Small intestine (tissue), 7 donors: Measurements from ENCODE around the gene TSFM. TPM values are rescaled to one million over a fixed set of nuclear protein-coding genes. Genes with fewer than 3 reads are reported as not detected.
A peak's percentile ranks its signal among the peaks of the same experiment; 100 is the strongest.

ENCODE experiments used
- DNase-seq, 2 donors: peaks; one replicate each; pipeline versions ENCODE4 v3.0.0 to v3.0.0-alpha.2; 2013
- FAIRE-seq: peaks from 2 replicates; lab custom pipeline; 2012; peaks lifted over from hg19 to GRCh38; lab: Jason Lieb, UNC
- H3K27ac ChIP-seq, 3 donors: one replicate each; pipeline ENCODE4 v1.5.1; 2013; ENCODE audit warnings: low read length in 2 of 3, mild to moderate bottlenecking in 2 of 3, control low read depth in 1 of 3, inconsistent platforms in 1 of 3, low read depth in 1 of 3, moderate library complexity in 1 of 3
- H3K27me3 ChIP-seq, 3 donors: one replicate each; pipeline ENCODE4 v1.6.1; 2013; ENCODE audit warnings: low read length in 3 of 3, inconsistent platforms in 1 of 3; ENCODE audit not compliant: control insufficient read depth in 3 of 3, insufficient read depth in 3 of 3
- H3K36me3 ChIP-seq, 3 donors: one replicate each; pipeline ENCODE4 v1.6.1; 2013; ENCODE audit warnings: low read length in 3 of 3, inconsistent platforms in 1 of 3, low read depth in 1 of 3, mild to moderate bottlenecking in 1 of 3, moderate library complexity in 1 of 3; ENCODE audit not compliant: control insufficient read depth in 3 of 3, insufficient read depth in 2 of 3
- H3K4me1 ChIP-seq, 3 donors: one replicate each; pipeline ENCODE4 v1.6.1; 2013; ENCODE audit warnings: low read length in 2 of 3, inconsistent platforms in 1 of 3, low read depth in 1 of 3, mild to moderate bottlenecking in 1 of 3, moderate library complexity in 1 of 3; ENCODE audit not compliant: control insufficient read depth in 3 of 3, insufficient read depth in 2 of 3
- H3K4me3 ChIP-seq, 3 donors: one replicate each; pipeline ENCODE4 v1.5.1; 2013; ENCODE audit warnings: low read length in 3 of 3, control low read depth in 1 of 3, inconsistent platforms in 1 of 3, low read depth in 1 of 3, mild to moderate bottlenecking in 1 of 3, moderate library complexity in 1 of 3
- H3K9me3 ChIP-seq, 2 donors: one replicate each; pipeline ENCODE4 v1.6.1; 2013; ENCODE audit warnings: low read depth in 1 of 2, low read length in 1 of 2; ENCODE audit not compliant: control insufficient read depth in 2 of 2, insufficient read depth in 1 of 2
- WGBS, 3 donors: extraction: QIAGEN DNeasy Blood & Tissue Kit; methylation state at CpG; one replicate each; pipeline ENCODE4 v1.1.7; 2013; 5-methylcytosine and 5-hydroxymethylcytosine counted together
- polyA plus RNA-seq, 4 donors: library from polyadenylated mRNA; stranded (reverse) in 3 of 4; unstranded in 1 of 4; fragments of 200-250 nt in 3 of 4; fragments of 120-200 nt in 1 of 4; gene quantifications; one replicate each; pipeline versions ENCODE4 v1.2.1 to v1.2.3, GENCODE V29; 2013
- donor health status: healthy with polysubstance abuse.
- donor health status: control.
- donor health status: control.
- donor health status: Bipolar disorder and iron deficiency.
- donor health status: healthy.

TSFM gene
- polyA plus RNA-seq, 4 donors = 22.4 to 52.4 (median 35.4) TPM

GRCh38 chr12:57763881-57764661 lies 18.5 kb upstream of the TSFM start:
- no peaks in the 10 kb centered on the region for H3K9me3 ChIP-seq
- FAIRE-seq (no peak), DNase-seq (no peak)
- H3K4me1 ChIP-seq = peaks cover 2 to 28% (median 5%) of the 10 kb centered on the region in 3 donors
- WGBS, 3 donors = 81 to 83% (median 82%) methylated on average over 6 of the region's 6 CpGs
- peaks cover 3 to 45% (median 10%) of the 10 kb centered on the region in 3 donors for H3K27me3 ChIP-seq
- H3K27ac ChIP-seq = no peak overlapping the region
- H3K4me3 ChIP-seq = peak overlapping the region in 1 of 3 donors; percentile 51
- H3K36me3 ChIP-seq = peaks cover 0 to 18% (median 0%) of the 10 kb centered on the region in 3 donors

DNA sequence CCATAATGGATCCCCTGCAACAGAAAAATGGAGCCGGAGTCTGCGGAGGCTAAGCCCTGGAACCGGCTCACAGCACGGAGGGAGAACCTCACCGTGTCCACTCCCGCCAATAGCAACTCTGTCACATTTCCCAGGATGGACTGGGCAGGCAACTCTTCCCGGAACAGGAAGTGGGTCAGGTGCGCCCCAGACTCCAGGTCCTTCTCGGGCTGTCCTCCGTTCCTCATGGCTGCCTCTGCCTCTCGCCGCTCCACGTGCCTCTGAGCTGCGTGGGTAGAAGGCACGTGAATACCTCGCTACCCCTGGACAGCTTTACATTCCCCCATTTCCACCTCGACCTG lies 18.0 kb upstream of the TSFM start:
- 13 to 16% (median 15%) methylated on average over 17 of the region's 17 CpGs for WGBS, 3 donors
- no peak overlapping the region for H3K27ac ChIP-seq

GRCh38 chr12:57765003-57765697 lies 17.4 kb upstream of the TSFM start:
- FAIRE-seq = no peak
- H3K27ac ChIP-seq = no peak overlapping the region
- H3K27me3 ChIP-seq = peaks cover 3 to 45% (median 10%) of the 10 kb centered on the region in 3 donors
- 1% methylated on average over 57 to 60 of the region's 60 CpGs for WGBS, 3 donors
- H3K9me3 ChIP-seq = no peaks in the 10 kb centered on the region
- peak overlapping the region; percentile 34 to 51 (median 43) for H3K4me3 ChIP-seq
- H3K4me1 ChIP-seq = peaks cover 2 to 28% (median 5%) of the 10 kb centered on the region in 3 donors
- peaks cover 0 to 24% (median 0%) of the 10 kb centered on the region in 3 donors for H3K36me3 ChIP-seq
- peak in 1 of 2 donors; percentile 66 for DNase-seq

More for the DNA sequence above, 18.0 kb upstream of the TSFM start:
- peak overlapping the region in 2 of 3 donors; percentile 34 to 51 for H3K4me3 ChIP-seq
- no peak for FAIRE-seq
- DNase-seq = peak; percentile 49 to 60
- H3K36me3 ChIP-seq = peaks cover 0 to 21% (median 0%) of the 10 kb centered on the region in 3 donors
- peaks cover 3 to 45% (median 10%) of the 10 kb centered on the region in 3 donors for H3K27me3 ChIP-seq
- H3K4me1 ChIP-seq = peaks cover 2 to 28% (median 5%) of the 10 kb centered on the region in 3 donors
- H3K9me3 ChIP-seq = no peaks in the 10 kb centered on the region

- Histone ChIP-seq H3K9me3 (no peaks in the 10 kb centered on the region), H3K4me3 (peak overlapping the region in 2 of 3 donors; percentile 34 to 51), H3K27ac (no peak overlapping the region), H3K36me3 (peaks cover 0 to 29% (median 0%) of the 10 kb centered on the region in 3 donors), H3K4me1 (peaks cover 2 to 32% (median 5%) of the 10 kb centered on the region in 3 donors), H3K27me3 (peaks cover 3 to 45% (median 10%) of the 10 kb centered on the region in 3 donors)
- DNase-seq = no peak
- FAIRE-seq = no peak
- 1 to 4% (median 3%) methylated on average over 39 to 40 of the region's 40 CpGs for WGBS, 3 donors
Measured at GRCh38 chr12:57765698-57766463, 16.7 kb upstream of the TSFM start.

GRCh38 chr12:57766464-57767304 lies 15.9 kb upstream of the TSFM start, which contains the start of gene CYP27B1:
Gene CYP27B1, minus strand, starts transcription at chr12:57767078. Its CDS starts 37 bp downstream, at chr12:57767041.
- Histone ChIP-seq H3K4me3 (peak within 1 kb of the TSS in 2 of 3 donors; percentile 34 to 51), H3K27ac (no peak within 1 kb of the TSS), H3K9me3 (no peaks in the 10 kb centered on the region), H3K36me3 (peaks cover 0 to 27% (median 0%) of the 10 kb centered on the region in 3 donors), H3K27me3 (peaks cover 3 to 45% (median 10%) of the 10 kb centered on the region in 3 donors), H3K4me1 (peaks cover 2 to 40% (median 9%) of the 10 kb centered on the region in 3 donors)
- WGBS, 3 donors = 6 to 8% (median 7%) methylated on average over 35 to 38 of the region's 38 CpGs
- no peak for DNase-seq
- FAIRE-seq = no peak

DNA sequence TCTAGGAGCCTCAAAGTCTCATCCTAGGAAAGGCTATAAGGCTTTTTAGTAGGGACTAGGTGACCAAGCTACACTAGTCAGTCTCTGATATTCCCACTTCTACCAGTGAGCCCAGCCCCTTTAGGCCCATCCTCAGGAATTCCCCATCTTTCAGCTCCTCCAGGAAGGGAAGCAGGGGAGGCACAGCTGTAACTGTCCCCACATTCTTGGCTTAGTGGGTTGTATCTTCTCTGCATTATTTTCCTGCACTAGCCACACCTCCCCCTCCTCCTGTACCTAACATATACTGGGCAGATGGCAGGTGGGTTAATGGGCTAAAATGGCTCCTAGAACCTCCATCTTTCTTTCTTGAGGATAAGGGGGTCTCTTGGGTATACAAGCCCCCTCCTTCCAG lies 15.3 kb upstream of the TSFM start:
- H3K27ac ChIP-seq = no peak overlapping the region
- peaks cover 2 to 40% (median 9%) of the 10 kb centered on the region in 3 donors for H3K4me1 ChIP-seq
- no peak overlapping the region for H3K4me3 ChIP-seq
- H3K36me3 ChIP-seq = peaks cover 0 to 23% (median 0%) of the 10 kb centered on the region in 3 donors
- DNase-seq (no peak), FAIRE-seq (no peak)
- H3K9me3 ChIP-seq = no peaks in the 10 kb centered on the region
- H3K27me3 ChIP-seq = peaks cover 3 to 45% (median 10%) of the 10 kb centered on the region in 3 donors

GRCh38 chr12:57767876-57768275 lies 14.7 kb upstream of the TSFM start:
- FAIRE-seq = no peak

More at GRCh38 chr12:57767876-57768275, 14.7 kb upstream of the TSFM start:
- H3K36me3 ChIP-seq = peaks cover 0 to 23% (median 0%) of the 10 kb centered on the region in 3 donors
- WGBS, 3 donors = 92 to 93% (median 92%) methylated on average over 3 of the region's 3 CpGs
- H3K4me3 ChIP-seq = no peak overlapping the region
- peaks cover 3 to 45% (median 10%) of the 10 kb centered on the region in 3 donors for H3K27me3 ChIP-seq
- H3K9me3 ChIP-seq = no peaks in the 10 kb centered on the region
- H3K4me1 ChIP-seq = peaks cover 2 to 40% (median 9%) of the 10 kb centered on the region in 3 donors
- DNase-seq = no peak
- H3K27ac ChIP-seq = no peak overlapping the region
